Stimulated activated CD8-positive, alpha-beta memory T cell treated with anti-CD3 and anti-CD28 coated beads, Interleukin-7, amount 100 ng/mL, for 24 hours (primary cell): ENCODE data around the gene TMPRSS11B.
"Not testable (repeated sequence)": the region's sequence is repeated elsewhere in the genome, so short reads cannot be mapped to it uniquely, and the experiment has no call there.

Experiments used
- DNase-seq: peaks from one replicate; pipeline ENCODE4 v3.0.0-alpha.2; 2020; ENCODE audit warnings: low read depth

TMPRSS11B gene

GRCh38 chr4:68218044-68218443 is 27.4 kb downstream of the TMPRSS11B start:
- no peak for DNase-seq

GRCh38 chr4:68216501-68216900 is 29.0 kb downstream of the TMPRSS11B start:
- DNase-seq = no peak

- no peak for DNase-seq
Measured at GRCh38 chr4:68209003-68209402, 36.5 kb downstream of the TMPRSS11B start.

GRCh38 chr4:68194305-68194704 is 51.2 kb downstream of the TMPRSS11B start:
- DNase-seq = not testable (repeated sequence)

- no peak for DNase-seq
Measured at GRCh38 chr4:68193194-68193593, 52.3 kb downstream of the TMPRSS11B start.

- no peak for DNase-seq
Measured at GRCh38 chr4:68187145-68187544, 58.3 kb downstream of the TMPRSS11B start.

GRCh38 chr4:68184923-68185322 is 60.6 kb downstream of the TMPRSS11B start:
- DNase-seq = no peak

GRCh38 chr4:68183417-68183816 is 62.1 kb downstream of the TMPRSS11B start:
- no peak for DNase-seq

- DNase-seq = no peak
Measured at GRCh38 chr4:68182382-68182820, 63.1 kb downstream of the TMPRSS11B start.

- DNase-seq = no peak
Measured at GRCh38 chr4:68180849-68181526, 64.5 kb downstream of the TMPRSS11B start.

GRCh38 chr4:68176904-68177303 is 68.6 kb downstream of the TMPRSS11B start:
- no peak for DNase-seq
